ENCODE data around the gene TSSK3. TPM values are rescaled to one million over a fixed set of nuclear protein-coding genes. Genes with fewer than 3 reads are reported as not detected.
A peak's percentile ranks its signal among the peaks of the same experiment; 100 is the strongest.
"Not testable (repeated sequence)": the region's sequence is repeated elsewhere in the genome, so short reads cannot be mapped to it uniquely, and the experiment has no call there.

TSSK3 gene
- total RNA-seq, 1 donor from 2014 or later: 1.2 TPM

DNA sequence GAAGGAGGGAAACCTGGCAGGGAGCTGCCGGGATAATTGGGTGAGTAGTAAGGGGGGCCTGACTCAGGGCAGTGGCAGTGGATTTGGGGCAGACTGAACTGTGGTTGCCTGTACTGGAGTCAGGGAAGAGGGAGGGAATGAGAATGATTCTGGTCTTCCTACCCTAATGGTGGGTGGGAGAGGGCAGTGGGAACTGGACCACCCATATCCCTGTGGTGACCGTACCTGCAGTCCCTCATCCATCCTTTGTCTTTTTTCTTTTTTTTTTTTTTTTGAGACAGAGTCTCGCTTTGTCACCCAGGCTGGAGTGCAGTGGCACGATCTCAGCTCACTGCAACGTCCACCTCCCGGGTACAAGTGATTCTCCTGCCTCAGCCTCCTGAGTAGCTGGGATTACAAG, 6.6 kb upstream of the TSSK3 start:
- DNase-seq (ENCODE audit: missing footprints); intact Hi-C loops (cut with DNase I); ATAC-seq: not testable (repeated sequence)

- ATAC-seq: no peak
- intact Hi-C loops (cut with DNase I): no loop called here
- DNase-seq (ENCODE audit: missing footprints): no peak
Measured at GRCh38 chr1:32356478-32356877, 5.9 kb upstream of the TSSK3 start.

GRCh38 chr1:32357614-32358013, 4.7 kb upstream of the TSSK3 start:
- intact Hi-C loops (cut with DNase I): no loop called here

GRCh38 chr1:32358435-32358834, 3.9 kb upstream of the TSSK3 start:
- DNase-seq (ENCODE audit: missing footprints): no peak
- intact Hi-C loops (cut with DNase I): no loop called here
- no peak for ATAC-seq

More at GRCh38 chr1:32357614-32358013, 4.7 kb upstream of the TSSK3 start:
- ATAC-seq (no peak), DNase-seq (ENCODE audit: missing footprints) (no peak)

GRCh38 chr1:32361308-32361673, 1.0 kb upstream of the TSSK3 start:
- intact Hi-C loops (cut with DNase I): no loop called here
- ATAC-seq (no peak), DNase-seq (ENCODE audit: missing footprints) (no peak)

- peak; percentile 87 for DNase-seq (ENCODE audit: missing footprints)
- intact Hi-C loops (cut with DNase I): no loop called here
- ATAC-seq: peak; percentile 77
Measured at GRCh38 chr1:32361674-32362473, 465 bp upstream of the TSSK3 start.

DNA sequence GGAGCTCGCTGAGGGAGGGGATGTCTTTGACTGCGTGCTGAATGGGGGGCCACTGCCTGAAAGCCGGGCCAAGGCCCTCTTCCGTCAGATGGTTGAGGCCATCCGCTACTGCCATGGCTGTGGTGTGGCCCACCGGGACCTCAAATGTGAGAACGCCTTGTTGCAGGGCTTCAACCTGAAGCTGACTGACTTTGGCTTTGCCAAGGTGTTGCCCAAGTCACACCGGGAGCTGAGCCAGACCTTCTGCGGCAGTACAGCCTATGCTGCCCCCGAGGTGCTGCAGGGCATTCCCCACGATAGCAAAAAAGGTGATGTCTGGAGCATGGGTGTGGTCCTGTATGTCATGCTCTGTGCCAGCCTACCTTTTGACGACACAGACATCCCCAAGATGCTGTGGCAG, 1.4 kb downstream of the TSSK3 start:
- intact Hi-C loops (cut with DNase I): no loop called here
- ATAC-seq (no peak), DNase-seq (ENCODE audit: missing footprints) (no peak)

DNA sequence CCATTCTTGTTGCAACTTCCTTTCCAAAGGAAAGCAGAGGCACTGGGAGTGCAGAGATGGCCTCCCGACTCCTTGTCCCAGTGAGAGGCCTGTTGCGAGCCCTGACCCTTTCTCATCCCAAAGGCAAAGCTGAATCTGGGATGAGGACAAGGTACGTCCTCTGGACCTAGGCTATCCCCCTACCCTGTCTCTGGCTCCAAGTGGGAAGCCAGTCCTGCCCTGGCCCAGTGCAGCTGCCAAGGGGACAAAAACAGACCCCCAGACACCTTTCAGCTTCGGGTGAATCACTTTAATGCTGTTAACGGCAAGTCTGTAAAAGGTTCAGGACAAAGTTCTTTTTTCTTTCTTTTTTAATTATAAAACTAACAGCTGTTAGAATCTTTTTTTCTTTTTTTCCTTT, 2.5 kb downstream of the TSSK3 start:
- DNase-seq (ENCODE audit: missing footprints) (no peak), ATAC-seq (no peak)
- intact Hi-C loops (cut with DNase I): no loop called here

DNA sequence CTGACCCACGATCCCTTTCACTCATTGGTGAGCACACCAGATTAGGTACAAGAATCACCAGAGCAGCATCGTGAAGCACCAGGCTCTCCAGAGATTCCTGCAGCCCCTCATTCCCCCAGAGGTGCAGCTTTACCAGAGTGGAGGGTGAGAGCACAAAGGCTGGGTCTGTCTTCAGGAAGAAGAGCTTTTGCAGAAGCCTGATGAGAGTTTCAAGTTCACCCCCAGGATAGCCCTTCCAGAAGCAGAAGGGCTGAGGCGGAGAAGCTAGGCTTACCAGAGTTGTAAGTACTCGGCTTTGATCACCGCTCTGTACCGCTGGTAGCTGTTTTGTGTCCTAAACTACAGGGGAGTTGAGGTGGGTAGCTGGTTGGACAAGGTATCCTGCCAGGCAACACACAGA, 3.1 kb downstream of the TSSK3 start:
- ATAC-seq (no peak), DNase-seq (ENCODE audit: missing footprints) (no peak)
- intact Hi-C loops (cut with DNase I): no loop called here

DNA sequence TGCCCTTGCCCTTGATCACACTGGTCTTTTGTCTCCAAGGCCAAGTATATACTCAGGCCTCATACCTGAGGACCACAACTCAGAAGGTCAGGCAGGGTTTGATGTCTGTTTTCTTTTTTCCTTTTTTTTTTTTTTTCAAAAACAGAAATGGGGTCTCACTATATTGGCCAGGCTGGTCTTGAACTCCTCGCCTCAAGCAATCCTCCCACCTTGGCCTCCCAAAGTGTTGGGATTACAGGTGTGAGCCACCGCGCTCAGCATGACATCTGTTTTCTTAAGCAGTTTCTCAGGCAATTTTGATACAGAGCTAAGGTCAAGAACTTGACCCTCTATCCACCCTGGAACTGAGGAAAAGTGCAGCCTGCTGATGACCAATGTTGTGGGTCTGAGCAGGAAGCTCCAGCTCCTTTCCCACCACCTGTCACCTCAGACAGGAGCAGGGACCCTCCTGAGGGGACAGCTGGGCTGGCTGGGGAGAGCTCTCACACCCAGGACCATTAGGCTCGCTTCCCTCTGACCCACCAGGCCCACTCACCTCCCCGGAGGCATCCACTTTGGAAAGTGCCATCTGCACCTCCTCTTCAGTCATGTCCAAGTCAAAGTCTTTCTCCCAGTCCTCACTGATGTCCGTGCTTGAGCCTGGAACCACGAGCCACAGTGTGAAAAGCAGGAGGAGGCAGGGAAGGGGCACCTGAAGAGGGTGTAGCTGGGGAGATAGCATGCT, 5.7 kb downstream of the TSSK3 start:
- intact Hi-C loops (cut with DNase I): no loop called here
- ATAC-seq: no peak
- DNase-seq (ENCODE audit: missing footprints): no peak

- intact Hi-C loops (cut with DNase I): no loop called here
- no peak for DNase-seq (ENCODE audit: missing footprints)
- ATAC-seq: no peak
Measured at GRCh38 chr1:32372149-32372756, 9.9 kb downstream of the TSSK3 start.

DNA sequence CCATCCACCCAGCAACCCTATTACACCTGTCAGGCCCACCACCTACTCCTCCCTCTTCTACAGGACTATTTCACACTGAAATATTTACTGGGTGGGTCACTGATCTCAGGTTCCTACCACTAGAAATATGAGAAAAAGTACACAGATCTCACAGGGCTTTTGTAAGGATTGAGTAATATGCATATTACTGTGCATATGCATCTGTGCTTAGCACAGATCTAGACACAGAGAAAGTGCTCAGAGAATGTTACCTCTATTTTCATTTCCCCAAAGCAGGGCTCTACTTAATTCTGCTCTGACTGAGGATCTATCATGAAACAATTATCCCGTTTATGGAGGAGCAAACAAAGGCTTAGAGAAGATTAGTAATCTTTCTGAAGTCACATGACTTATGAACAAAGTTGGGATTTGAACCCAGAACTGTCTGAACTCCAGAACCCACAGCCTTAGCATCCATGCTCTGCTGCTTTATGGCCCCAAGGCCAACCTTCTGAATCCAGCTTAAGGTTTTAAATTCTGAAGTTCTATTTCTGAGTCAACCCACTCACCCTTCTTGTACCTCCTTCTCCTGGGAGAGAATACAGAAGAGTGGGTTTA, 11.8 kb downstream of the TSSK3 start:
- intact Hi-C loops (cut with DNase I): no loop called here
- ATAC-seq (no peak), DNase-seq (ENCODE audit: missing footprints) (no peak)

DNA sequence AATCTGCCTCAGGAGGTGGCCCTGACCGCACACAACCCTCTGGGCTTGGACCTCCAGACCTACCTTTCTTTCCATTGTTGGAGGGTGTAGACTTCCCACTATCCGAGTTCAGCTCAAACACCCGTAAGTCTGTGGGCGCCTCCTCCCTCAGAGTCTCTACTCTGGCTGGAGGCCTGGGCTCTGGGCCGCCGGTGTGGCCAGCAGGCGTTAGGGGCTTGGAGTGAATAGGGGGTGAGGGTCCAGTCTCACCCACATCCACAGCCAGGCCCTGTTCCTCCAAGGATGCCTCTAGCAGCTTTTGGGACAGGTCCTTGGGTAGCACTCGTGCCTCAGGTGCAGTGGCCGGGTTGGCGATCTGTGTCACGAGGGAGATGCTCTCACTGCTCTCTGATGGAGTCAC, 13.9 kb downstream of the TSSK3 start:
- DNase-seq (ENCODE audit: missing footprints) (no peak), ATAC-seq (no peak)
- intact Hi-C loops (cut with DNase I): no loop called here

DNA sequence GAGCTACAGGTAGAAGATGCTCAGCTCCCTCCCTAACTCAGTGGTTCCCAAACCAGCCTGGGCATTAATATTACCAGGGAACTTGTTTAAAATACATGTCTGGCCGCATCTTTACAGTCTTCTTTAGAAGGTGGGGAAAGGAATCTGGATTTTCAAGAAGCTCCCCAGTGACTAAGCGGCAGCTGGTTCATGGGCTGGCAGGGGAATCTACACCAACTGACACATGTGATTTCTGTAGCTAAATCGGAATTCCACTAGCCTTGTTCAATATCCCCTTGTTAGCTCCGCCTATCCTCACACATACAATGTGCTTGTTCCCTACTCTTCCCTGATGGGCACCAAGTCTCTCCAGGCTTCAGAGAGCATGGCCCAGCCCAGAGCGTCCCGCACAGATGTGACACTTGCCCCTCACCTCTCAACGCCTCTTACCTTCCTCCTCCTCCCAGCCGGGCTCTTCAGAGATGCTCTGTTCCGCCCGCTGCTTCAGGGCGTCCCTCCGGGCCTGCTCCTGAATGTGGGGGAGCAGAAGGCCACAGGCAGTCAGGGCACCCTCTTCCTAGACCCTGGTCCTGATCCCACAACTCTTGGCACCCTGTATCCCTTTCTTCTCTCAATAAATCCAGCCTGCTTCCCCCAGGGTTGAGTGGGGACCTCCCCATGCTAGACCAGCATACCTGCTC, 15.3 kb downstream of the TSSK3 start:
- intact Hi-C loops (cut with DNase I): no loop called here
- ATAC-seq: no peak
- no peak for DNase-seq (ENCODE audit: missing footprints)

- ATAC-seq: no peak
- intact Hi-C loops (cut with DNase I): no loop called here
- DNase-seq (ENCODE audit: missing footprints): no peak
Measured at GRCh38 chr1:32380057-32380456, 17.7 kb downstream of the TSSK3 start.

- intact Hi-C loops (cut with DNase I): no loop called here
- ATAC-seq: no peak
- no peak for DNase-seq (ENCODE audit: missing footprints)
Measured at GRCh38 chr1:32386676-32387392, 24.5 kb downstream of the TSSK3 start.

DNA sequence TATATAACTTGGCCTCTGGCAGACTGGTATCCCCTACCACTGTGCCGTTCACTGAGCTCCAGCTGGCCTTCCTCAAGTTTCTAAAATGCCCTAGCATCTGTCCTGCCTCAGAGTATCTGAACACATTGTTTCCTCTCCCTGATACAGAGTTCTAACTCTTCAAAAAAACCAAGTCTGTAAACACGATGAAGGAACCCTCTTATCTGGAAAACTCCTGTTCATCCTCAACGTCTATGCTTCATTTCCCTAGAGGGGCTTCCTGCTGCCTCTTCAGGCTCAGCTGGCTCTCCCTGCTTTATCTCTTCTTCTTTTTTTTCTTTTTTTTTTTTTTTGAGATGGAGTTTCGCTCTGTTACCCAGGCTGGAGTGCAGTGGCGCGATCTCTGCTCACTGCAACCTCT, 26.3 kb downstream of the TSSK3 start:
- no peak for ATAC-seq
- no peak for DNase-seq (ENCODE audit: missing footprints)
- intact Hi-C loops (cut with DNase I): no loop called here
